GM12878 (cell line): ENCODE measurements around the gene SMOC2.

ENCODE experiments used
- LARP7 ChIP-seq: fragments of 450-650 bp; IDR thresholded peaks from 2 replicates; pipeline ENCODE4 v1.6.1; 2017; ENCODE audit warnings: mild to moderate bottlenecking
- POLR2A ChIP-seq: IDR thresholded peaks from 2 replicates; pipeline ENCODE4 v1.6.1; 2011; ENCODE audit warnings: low read depth, mild to moderate bottlenecking, low read length

- TF ChIP-seq LARP7 (no peak), POLR2A (no peak)
Measured at GRCh38 chr6:168634541-168635328, 193.8 kb downstream of the SMOC2 start.
